MCF 10A (cell line): Measurements from ENCODE around the gene KLHDC7B. TPM values are rescaled to one million over a fixed set of nuclear protein-coding genes. Genes with fewer than 3 reads are reported as not detected.

ENCODE experiments used
- BruUV-seq: library from RNA; stranded (reverse); fragments of 400-500 nt; replicated peaks from 2 replicates; lab custom pipeline; 2021; lab: Mats Ljungman, UMichigan
- CTCF ChIA-PET: fragments of 300-600 bp; sonication (Branson Sonifier 250); formaldehyde crosslinking; extraction: SDS; loops from one replicate; lab custom pipeline; 2021; ENCODE audit warnings: antibody characterized with exemption, inconsistent platforms; lab: Yijun Ruan, JAX
- POLR2A ChIA-PET: fragments of 300-600, 350-650 bp; sonication (Branson Sonifier 250); formaldehyde crosslinking; extraction: SDS; loops from one replicate; lab custom pipeline; 2020; ENCODE audit warnings: antibody characterized with exemption, inconsistent platforms; lab: Yijun Ruan, JAX
- DNase-seq: peaks from one replicate; pipeline ENCODE4 v3.0.0-alpha.2; 2018; ENCODE audit not compliant: unreplicated experiment
- H3K27ac Mint-ChIP-seq: one replicate; pipeline ENCODE4 v1.8.0; 2022; ENCODE audit warnings: mild to moderate bottlenecking, low read depth, mixed read lengths; ENCODE audit not compliant: unreplicated experiment
- H3K27me3 Mint-ChIP-seq: one replicate; pipeline ENCODE4 v1.8.0; 2022; ENCODE audit warnings: mixed read lengths; ENCODE audit not compliant: insufficient read depth, unreplicated experiment
- H3K36me3 Mint-ChIP-seq: one replicate; pipeline ENCODE4 v1.8.0; 2022; ENCODE audit warnings: mild to moderate bottlenecking, moderate library complexity, mixed read lengths; ENCODE audit not compliant: insufficient read depth, unreplicated experiment
- H3K4me1 Mint-ChIP-seq: one replicate; pipeline ENCODE4 v1.8.0; 2022; ENCODE audit warnings: mixed read lengths; ENCODE audit not compliant: insufficient read depth, unreplicated experiment
- H3K4me3 Mint-ChIP-seq: one replicate; pipeline ENCODE4 v1.8.0; 2022; ENCODE audit warnings: mild to moderate bottlenecking, moderate library complexity, mixed read lengths; ENCODE audit not compliant: unreplicated experiment
- H3K9me3 Mint-ChIP-seq: one replicate; pipeline ENCODE4 v1.8.0; 2022; ENCODE audit warnings: mixed read lengths; ENCODE audit not compliant: unreplicated experiment
- CTCF ChIP-seq: fragments of 200-600 bp; IDR thresholded peaks from one replicate; pipeline ENCODE4 v1.8.0; 2022; ENCODE audit warnings: antibody characterized with exemption, mild to moderate bottlenecking; ENCODE audit not compliant: unreplicated experiment
- intact Hi-C: fragments of 100-400 bp; cut with micrococcal nuclease; formaldehyde crosslinking; loops from 2 replicates; pipeline ENCODE4 v1.14.1; 2022
- total RNA-seq: library from RNA; stranded (reverse); gene quantifications from 2 replicates; pipeline ENCODE4 v1.2.3, GENCODE V29; 2022

KLHDC7B gene
- total RNA-seq, 1 experiment from 2014 or later, result 0.98 TPM

GRCh38 chr22:50526834-50527801, 18.6 kb upstream of the KLHDC7B start:
- no peak for TF ChIP-seq CTCF
- Mint-ChIP-seq H3K4me1 (peaks cover 20% of the 10 kb centered on the region), H3K36me3 (peaks cover 61% of the 10 kb centered on the region), H3K27me3 (no peaks in the 10 kb centered on the region), H3K9me3 (no peaks in the 10 kb centered on the region), H3K4me3 (peak overlapping the region; percentile 85), H3K27ac (peak overlapping the region; percentile 71)
- CTCF ChIA-PET, result interaction anchor here (0.6 to 1.3 kb wide), 7 partner anchors 11 to 370 kb away, joined by 3 to 5 read pairs (median 4); no protein-coding TSS in a partner anchor
- DNase-seq, result peak; percentile 29
- no TSS peak for BruUV-seq
- intact Hi-C loops, result loop anchor here (1.0 to 5.0 kb wide), 2 partner anchors 35 to 55 kb away; partner anchors contain the start of genes CHKB and SYCE3
- POLR2A ChIA-PET, result interaction anchor here (0.7 to 7.1 kb wide), 5 partner anchors 12 to 94 kb away, joined by 4 to 170 read pairs (median 74); partner anchors contain the start of genes LMF2, NCAPH2 and SYCE3

GRCh38 chr22:50527921-50528681, 17.6 kb upstream of the KLHDC7B start:
- Mint-ChIP-seq H3K27me3 (no peaks in the 10 kb centered on the region), H3K36me3 (peaks cover 61% of the 10 kb centered on the region), H3K4me3 (peak overlapping the region; percentile 85), H3K4me1 (peaks cover 26% of the 10 kb centered on the region), H3K27ac (no peak overlapping the region), H3K9me3 (no peaks in the 10 kb centered on the region)
- POLR2A ChIA-PET, result interaction anchor here (0.7 to 7.1 kb wide), 9 partner anchors 11 to 96 kb away, joined by 3 to 170 read pairs (median 5); partner anchors contain the start of genes CHKB, LMF2, NCAPH2 and SYCE3
- intact Hi-C loops, result loop anchor here (5.0 kb wide), 1 partner anchor 54 kb away; the partner anchor contains the start of gene CHKB
- CTCF ChIA-PET, result interaction anchor here (0.6 to 1.7 kb wide), 8 partner anchors 10 to 371 kb away, joined by 3 to 7 read pairs (median 4); partner anchors contain the start of gene SYCE3
- TSS peak; percentile 7 for BruUV-seq
- DNase-seq, result no peak
- TF ChIP-seq CTCF, result no peak

GRCh38 chr22:50528682-50529415, 16.9 kb upstream of the KLHDC7B start:
- Mint-ChIP-seq H3K4me3 (peak overlapping the region; percentile 85), H3K36me3 (peaks cover 57% of the 10 kb centered on the region), H3K4me1 (peaks cover 30% of the 10 kb centered on the region), H3K9me3 (no peaks in the 10 kb centered on the region), H3K27ac (no peak overlapping the region), H3K27me3 (no peaks in the 10 kb centered on the region)
- ChIA-PET POLR2A (interaction anchor here (0.7 to 7.1 kb wide), 9 partner anchors 10 to 96 kb away, joined by 3 to 170 read pairs (median 5); partner anchors contain the start of genes CHKB, LMF2, NCAPH2 and SYCE3), CTCF (interaction anchor here (0.6 to 1.7 kb wide), 6 partner anchors 26 to 380 kb away, joined by 3 to 7 read pairs (median 4); partner anchors contain the start of gene SYCE3)
- DNase-seq, result peak; percentile 12
- no peak for TF ChIP-seq CTCF
- intact Hi-C loops, result loop anchor here (5.0 kb wide), 1 partner anchor 53 kb away; the partner anchor contains the start of gene CHKB
- no TSS peak for BruUV-seq
